Activated CD4-positive, alpha-beta T cell treated with anti-CD3 and anti-CD28 coated beads, Interleukin-2, amount 50 U/mL, for 16 hours (primary cell): ENCODE results near the gene PGPEP1.
"Not testable (repeated sequence)": the region's sequence is repeated elsewhere in the genome, so short reads cannot be mapped to it uniquely, and the experiment has no call there.

Experiments
- DNase-seq: peaks from one replicate; pipeline ENCODE4 v3.0.0-alpha.2; 2020

Gene PGPEP1

DNA sequence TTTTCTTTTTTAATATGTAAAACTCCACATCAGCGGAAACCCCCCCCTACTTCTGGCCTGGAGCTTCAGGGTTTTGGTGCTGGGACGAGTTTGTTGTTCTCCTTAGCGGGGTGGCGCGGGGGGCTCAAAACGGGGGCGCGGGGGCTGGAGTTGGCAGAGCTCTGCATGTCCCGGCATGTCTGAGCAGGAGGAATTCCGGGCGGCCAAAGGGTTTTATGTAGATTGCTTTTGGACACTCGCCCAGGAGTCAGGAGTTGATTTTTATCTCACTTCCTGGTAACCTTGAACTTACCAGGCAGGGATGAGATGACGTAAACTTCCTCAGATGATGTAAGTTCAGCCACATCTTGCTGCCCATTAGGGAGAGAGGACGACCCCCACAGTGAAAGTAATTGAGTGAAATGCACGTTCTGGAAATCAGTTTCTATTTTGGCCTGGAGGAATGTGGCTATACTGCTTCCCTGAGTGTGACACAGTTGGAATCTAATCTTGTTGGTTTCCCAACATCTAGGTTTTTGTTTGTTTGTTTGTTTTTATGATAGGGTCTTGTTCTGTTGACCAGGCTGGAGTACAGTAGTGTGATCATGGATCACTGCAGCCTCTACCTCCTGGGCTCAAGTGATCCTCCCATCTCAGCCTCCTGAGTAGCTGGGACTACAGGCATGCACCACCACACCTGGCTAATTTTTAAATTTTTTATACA, 24.6 kb downstream of the PGPEP1 start:
- peak; percentile 12 for DNase-seq

DNA sequence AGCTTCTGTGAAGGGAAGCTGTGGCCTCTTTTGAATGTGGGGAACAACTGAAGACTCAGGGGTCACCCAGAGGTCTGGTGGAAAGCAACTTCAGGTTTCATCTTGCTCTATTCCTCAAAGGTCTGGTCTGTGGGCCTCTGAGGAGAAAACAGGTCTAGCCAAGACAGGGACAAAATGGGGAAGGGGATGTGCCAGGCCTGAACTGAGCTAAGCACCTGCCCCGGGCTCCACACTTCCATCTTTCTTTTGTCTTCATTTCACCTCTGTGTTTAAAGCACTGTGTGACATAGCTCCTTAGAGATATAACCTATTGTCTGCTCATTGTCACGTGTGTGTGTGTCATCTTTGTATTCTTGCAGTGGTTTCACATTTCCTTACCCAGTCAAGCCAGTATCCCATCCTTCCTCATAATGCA, 25.6 kb downstream of the PGPEP1 start:
- DNase-seq = no peak

DNA sequence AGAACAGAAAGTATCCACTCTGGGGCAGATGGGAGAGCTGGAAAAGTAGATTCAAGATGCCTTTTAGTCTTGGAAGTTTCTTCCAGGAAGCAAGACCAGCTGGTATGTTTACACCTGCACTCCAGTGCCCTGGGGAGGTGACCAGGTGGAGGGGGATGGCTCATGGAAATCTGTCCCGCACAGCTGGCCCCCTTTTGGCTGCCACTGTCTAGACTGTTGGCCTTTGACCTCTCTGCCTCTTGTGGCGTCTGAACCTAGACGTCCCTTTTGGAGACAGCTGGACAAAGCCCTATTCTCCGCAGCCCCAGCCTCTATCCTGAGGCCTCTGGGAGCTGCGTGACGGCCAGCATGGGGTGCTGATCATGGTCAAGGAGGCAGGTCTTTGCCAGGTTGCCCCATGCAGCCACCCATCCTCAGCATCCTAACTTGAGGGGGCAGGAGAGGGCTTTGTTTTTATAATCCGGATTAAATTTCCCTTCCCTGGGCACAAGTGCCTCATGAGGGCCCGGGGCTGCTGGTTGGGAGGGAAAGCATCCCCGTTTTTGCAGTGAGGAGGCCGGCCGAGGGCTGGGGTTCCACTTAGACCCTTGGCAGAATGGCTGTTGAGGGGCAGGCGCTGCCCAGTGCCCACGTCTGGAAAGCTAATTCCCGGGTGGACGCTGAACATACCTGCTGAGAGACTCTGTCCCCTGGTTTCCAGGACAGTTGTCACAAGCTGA, 28.3 kb downstream of the PGPEP1 start:
- DNase-seq = no peak

DNA sequence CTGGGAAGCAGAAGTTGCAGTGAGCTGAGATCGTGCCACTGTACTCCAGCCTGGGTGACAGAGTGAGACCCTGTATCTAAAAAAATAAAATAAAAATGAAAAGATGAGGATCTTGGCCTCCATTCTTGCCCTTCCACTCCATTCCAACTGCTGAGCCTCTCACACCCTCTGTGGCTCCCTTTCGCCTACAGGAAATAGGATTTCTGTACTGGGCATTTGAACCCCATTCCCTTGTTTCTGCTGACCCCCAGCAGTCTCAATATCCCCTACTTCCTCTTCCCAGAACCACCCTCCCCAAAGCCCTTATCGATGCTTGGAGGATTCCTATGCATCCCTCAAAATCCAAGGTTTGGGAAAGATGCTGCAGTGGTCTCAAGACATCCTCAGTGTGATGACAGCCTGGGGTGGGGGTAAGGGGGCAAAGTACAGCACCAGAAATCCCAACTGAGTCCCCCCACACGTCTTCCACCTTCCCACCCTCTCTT, 33.1 kb downstream of the PGPEP1 start:
- DNase-seq = no peak

DNA sequence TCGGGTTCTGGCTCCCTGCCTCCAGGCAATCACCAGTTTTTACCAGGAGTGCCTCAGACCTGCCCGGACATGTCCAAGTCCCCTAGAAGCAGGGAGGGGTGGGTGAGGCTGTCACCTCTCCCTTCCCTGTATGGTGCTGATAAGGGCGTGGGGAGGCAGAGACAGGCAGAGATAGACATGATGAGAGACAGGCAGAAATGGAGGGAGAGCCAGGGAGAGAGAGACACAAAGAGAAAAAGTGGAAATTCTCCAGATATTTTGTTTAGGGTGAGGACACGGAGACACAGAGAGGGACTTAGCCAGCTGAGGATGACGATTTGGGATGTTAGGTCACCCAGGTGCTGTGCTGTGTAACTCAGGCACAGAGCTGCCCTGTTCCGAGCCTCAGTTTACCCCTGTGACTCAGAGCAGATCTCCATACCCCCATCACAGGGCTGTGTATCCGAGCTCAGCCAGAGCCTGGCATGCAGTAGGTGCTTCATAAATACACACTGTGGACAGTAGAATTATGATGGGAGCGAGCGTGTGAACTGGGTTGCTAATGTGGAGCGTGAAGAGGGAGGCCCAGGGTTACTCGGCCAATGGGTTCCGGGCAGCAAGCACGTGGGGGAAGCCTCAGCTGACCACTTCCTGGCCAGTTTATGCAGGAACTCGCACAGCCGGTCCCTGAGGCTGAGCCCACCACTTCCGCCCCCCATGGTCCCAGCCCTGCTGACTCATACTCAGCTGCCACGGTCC, 33.7 kb downstream of the PGPEP1 start:
- peak; percentile 85 for DNase-seq

DNA sequence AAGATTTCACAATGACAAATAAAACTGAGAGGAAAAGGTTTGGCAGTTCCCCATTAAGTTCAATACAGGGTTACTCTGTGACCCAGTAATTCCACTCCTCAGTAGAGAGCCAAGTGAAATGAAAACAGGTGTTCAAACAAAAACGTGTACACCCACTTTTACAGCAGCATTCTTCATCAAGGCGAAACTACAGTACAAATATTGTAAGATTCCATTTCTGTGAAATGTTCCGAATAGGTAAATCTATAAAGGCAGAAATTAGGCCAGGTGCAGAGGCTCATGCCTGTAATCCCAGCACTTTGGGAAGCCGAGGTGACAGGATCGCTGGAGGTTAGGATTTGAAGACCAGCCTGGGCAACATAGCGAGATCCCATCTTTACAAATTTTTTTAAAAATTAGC, 36.6 kb downstream of the PGPEP1 start:
- DNase-seq = no peak

DNA sequence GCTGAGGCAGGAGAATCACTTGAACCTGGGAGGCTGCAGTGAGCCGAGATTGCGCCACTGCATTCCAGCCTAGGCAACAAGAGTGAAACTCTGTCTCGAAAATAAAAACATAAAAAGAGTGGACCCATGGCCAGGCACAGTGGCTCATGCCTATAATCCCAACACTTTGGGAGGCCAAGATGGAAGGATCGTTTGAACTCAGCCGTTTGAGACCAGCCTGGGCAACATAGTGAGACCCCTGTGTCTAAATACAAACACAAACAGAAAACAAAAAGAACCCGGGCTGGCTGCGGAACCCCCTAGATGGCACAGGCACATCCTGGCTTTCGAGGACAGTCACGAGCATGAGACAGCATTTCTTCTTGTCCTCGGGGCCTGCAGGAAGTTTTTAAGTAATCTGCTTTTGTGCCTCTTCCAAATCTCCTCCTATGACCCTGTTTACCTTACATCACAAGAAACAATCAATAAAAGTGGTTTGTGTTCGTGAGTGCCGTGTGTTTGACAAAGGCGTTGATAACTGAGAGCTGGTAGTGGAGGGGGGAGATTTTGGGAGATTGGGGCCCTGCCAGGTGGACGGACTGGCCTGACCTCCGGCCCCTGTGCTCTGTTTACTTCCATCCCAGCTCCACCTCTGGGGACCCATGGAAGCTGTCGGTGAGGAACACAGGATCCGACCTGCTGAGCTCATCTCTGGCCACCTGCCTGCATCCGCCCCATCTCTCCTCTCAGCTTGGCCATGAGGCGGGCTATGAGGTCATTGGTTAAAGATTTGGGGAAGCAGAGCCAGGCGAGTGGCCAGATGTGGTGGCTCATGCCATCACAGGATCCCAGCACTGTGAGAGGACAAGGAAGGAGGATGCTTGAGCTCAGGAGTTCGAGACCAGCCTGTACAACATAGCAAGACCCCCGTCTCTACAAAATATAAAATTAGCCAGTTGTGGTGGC, 39.7 kb downstream of the PGPEP1 start:
- no peak for DNase-seq

DNA sequence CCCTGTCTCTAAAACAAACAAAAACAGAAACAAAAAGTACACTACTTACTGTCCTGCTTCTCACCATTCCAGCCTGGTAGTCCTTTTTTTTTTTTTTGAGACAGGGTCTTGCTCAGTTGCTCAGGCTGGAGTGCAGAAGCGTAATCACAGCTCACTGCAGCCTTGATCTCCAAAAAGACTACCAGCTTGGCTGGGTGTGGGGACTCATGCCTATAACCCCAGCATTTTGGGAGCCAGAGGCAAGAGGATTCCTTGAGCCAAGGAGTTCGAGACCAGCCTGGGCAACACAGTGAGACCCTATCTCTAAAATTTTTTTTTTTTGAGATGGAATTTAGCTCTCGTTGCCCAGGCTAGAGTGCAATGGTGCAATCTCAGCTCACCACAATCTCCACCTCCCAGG, 40.4 kb downstream of the PGPEP1 start:
- DNase-seq = no peak

DNA sequence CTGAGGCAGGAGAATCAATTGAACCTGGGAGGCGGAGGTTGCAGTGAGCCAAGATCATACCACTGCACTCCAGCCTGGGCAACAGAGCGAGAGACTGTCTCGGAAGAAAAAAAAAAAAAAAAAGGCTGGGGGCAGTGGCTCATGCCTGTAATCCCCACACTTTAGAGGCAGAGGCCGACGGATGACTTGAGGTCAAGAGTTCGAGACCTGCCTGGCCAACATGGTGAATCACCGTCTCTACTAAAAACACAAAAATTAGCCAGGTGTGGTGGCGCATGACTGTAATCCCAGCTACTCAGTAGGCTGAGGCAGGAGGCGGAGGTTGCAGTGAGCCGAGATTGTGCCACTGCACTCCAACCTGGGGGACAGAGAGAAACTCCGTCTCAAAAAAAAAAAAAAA, 43.2 kb downstream of the PGPEP1 start:
- not testable (repeated sequence) for DNase-seq

DNA sequence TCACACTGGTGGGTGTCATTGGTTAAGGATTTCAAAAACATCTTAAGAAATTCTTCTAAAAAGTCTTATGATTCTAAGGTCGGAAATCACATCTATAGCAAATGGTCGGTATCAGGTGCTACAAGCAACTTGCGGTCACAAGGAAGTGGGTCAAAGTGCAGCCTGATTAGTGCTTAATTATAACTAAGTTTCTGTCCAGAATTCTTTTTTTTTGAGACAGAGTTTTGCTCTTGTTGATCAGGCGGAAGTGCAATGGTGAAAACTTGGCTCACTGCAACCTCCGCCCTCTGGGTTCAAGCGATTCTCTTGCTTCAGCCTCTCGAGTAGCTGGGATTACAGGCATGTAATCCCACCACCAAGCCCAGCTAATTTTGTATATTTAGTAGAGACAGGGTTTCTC, 44.4 kb downstream of the PGPEP1 start:
- no peak for DNase-seq

DNA sequence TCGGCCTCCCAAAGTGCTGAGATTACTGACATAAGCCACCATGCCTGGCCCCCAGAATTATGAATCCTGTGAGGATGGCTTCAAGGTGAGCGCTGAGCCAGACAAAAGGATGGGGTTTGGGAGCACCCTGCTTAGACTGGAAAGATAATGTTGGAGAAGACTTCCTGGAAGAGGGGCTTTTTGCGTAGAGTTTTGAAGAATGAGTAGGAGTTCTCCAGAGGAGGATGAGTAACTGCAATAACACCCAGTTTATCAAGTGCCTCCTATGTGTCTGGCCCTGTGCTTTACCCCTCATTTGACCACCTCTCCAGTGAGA, 44.9 kb downstream of the PGPEP1 start:
- no peak for DNase-seq

DNA sequence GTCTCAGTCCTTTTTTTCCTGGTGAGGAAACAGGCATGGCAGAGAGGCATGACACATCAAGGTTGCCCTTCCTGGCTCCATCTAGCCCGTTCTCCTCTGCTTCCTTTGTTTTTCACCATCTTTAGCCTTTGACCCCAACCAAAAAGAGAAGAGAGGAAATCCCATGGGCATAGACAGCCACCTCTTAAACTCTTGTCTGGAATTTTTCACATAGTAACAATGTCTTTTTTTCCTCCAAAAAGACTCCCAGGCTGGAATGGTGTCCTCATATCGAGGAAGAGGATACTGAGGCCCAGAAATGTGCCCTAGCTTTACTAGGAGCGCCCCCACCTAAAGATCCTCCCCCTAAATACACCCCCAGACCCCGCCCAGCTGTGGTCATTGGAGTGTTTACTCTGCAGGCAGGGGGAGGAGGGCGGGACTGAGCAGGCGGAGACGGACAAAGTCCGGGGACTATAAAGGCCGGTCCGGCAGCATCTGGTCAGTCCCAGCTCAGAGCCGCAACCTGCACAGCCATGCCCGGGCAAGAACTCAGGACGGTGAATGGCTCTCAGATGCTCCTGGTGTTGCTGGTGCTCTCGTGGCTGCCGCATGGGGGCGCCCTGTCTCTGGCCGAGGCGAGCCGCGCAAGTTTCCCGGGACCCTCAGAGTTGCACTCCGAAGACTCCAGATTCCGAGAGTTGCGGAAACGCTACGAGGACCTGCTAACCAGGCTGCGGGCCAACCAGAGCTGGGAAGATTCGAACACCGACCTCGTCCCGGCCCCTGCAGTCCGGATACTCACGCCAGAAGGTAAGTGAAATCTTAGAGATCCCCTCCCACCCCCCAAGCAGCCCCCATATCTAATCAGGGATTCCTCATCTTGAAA, 45.5 kb downstream of the PGPEP1 start, which contains the start of gene GDF15:
Gene GDF15, plus strand, starts transcription at position 484 of the 868 bp plus-strand sequence. Its CDS starts 32 bp downstream, at position 516.
- no peak for DNase-seq

DNA sequence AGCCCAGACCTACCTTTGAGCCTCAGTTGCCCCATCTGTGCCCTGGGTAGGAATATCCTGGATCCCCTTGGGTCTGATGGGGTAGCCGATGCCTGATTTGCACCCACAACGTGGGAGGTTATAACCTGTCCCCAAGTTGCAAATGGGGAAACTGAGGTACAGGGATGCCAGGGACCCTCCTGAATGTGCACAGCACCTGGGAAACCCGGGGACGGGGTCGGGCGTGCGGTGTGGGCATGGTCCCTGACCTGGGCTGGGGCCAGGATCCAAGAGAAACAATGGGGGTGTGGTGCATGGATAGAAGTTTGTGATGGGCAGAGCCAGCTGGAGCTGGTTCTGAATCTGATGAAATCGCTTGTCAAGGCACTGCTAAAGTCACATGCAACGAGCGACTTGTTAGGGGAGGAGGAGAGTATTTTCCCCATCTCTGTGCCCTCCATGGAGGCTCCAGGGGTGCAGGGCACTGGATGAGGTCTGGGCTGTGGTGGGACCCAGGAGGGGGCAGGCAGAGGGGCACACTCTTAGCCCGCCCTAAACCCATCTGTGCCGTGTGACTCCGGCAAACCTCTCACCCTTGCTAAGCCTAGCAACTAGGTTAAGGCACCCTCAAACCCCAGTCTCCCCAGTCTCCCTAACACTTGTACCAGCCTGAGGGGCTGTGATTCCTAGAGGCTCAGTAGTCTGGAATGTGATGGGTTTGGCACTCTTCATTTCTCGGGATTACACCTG, 46.3 kb downstream of the PGPEP1 start:
- DNase-seq = no peak

DNA sequence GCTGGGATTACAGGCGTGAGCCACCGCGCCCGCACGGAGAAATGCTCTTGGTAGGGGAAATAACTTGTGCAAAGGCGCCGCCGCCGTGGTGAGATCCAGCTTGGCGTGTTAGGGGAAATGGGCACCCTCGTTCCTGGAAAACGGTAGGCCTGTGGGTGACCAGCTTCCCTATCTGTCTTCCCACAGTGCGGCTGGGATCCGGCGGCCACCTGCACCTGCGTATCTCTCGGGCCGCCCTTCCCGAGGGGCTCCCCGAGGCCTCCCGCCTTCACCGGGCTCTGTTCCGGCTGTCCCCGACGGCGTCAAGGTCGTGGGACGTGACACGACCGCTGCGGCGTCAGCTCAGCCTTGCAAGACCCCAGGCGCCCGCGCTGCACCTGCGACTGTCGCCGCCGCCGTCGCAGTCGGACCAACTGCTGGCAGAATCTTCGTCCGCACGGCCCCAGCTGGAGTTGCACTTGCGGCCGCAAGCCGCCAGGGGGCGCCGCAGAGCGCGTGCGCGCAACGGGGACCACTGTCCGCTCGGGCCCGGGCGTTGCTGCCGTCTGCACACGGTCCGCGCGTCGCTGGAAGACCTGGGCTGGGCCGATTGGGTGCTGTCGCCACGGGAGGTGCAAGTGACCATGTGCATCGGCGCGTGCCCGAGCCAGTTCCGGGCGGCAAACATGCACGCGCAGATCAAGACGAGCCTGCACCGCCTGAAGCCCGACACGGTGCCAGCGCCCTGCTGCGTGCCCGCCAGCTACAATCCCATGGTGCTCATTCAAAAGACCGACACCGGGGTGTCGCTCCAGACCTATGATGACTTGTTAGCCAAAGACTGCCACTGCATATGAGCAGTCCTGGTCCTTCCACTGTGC, 47.9 kb downstream of the PGPEP1 start:
- peak; percentile 86 for DNase-seq

DNA sequence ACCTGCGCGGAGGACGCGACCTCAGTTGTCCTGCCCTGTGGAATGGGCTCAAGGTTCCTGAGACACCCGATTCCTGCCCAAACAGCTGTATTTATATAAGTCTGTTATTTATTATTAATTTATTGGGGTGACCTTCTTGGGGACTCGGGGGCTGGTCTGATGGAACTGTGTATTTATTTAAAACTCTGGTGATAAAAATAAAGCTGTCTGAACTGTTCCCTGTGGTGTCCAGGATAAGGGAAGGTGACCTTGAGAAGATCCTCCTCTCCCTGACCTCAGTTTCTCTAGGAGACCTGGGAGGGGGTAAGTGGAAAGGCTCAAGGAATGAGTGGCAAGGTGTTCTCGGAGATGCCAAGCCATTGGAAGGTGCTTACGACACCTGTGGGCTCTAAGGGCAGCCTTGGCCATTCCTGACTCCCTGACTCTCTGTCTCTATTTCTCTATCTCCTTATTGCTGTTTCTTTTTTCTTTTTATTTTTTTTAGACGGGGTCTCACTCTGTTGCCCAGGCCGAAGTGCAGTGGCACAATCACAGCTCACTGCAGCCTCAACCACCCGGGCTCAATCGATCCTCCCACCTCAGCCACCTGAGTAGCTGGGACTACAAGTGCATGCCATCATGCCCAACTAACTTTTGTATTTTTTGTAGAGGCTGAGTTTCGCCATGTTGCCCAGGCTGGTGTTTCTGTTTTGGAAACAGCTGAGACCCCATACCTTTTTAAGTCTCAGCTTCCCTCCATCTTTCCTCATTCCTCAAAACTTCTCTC, 48.7 kb downstream of the PGPEP1 start:
- no peak for DNase-seq

DNA sequence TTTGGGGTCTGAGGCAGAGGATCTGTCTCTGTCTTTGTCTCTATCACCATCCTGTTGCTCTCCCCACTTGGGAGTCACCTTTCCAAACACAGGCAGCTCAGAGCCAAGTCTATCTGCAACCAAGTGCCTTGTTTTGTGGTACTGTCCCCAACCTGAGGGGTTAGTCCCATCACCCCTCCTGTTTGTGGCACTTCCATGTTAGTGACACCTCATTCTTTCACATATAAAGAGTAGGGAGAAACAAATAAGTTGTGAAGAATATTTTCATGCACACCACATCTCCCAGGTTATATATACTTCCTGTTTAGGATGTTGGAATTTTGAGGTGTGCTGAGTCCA, 49.3 kb downstream of the PGPEP1 start:
- no peak for DNase-seq

DNA sequence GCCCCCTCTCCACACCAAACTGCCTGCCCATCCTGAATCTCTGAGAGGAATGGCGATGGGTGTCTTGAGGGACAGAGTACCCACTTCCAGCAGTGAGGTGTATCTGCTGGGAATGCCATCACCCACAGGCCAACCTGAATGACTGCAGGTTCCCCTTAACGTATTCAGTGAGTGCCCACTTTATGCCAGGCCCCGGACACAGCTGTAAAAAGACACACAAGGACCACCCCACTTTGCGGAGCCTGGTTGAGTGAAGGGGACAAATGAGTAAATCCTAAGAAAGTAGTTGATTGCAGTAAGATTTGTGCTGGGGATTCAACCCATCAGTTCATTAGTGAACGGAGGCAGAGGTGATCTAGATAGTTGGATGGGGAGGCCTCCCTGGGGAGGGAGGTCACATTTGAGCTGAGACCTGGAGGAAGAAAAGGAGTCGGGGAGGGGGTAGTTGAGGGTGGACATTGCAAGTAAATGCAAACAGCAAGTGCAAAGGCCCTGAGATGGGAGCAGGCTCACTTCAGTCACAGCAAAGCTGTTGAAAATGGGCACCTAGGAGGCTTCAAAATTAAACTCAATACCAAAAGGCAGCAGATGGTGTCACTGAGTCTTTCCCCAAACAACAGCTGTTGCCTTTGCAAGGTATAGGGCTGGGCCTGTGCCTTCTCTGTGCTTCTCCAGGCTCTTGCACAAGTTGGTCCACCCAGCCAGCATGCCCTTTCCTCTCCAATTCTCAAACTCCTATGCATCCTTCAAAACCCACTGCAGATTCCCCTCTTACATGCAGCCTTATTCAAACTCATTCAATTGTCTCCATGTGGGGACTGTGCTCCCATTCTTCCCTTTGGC, 49.9 kb downstream of the PGPEP1 start:
- DNase-seq = no peak

DNA sequence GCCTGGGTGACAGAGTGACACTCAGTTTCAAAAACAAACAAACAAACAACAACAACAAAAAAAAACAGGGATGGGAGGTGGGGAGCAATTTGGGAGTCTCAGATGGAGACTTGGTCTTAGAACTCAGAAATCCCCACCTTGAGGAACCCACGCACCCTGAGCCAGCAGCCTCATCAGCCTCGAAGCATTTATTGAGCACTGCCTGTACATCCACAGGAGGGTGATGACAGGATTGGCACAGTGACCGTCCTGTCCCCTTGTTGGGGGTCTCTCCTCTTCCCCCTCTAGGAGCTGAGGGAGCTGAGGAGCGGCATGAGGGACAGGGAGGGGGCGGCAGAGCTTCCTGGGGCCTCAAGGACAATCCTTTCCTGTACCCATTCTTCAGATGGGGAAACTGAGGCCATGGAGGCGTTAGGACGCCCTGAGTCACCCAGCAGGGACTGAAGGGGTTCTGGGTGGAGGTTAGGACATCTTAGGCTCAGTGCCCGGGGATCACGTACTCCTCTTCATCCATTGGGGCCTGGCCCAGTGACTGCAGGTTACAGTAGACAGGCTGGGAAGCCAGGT, 51.2 kb downstream of the PGPEP1 start:
- DNase-seq = no peak
